RPMI8226 (cell line): Measurements from ENCODE around the gene SLC19A3.
"Not testable (repeated sequence)": the region's sequence is repeated elsewhere in the genome, so short reads cannot be mapped to it uniquely, and the experiment has no call there.

Experiments used
- DNase-seq: peaks from one replicate; pipeline ENCODE4 v3.0.0-alpha.2; 2015

SLC19A3 gene

DNA sequence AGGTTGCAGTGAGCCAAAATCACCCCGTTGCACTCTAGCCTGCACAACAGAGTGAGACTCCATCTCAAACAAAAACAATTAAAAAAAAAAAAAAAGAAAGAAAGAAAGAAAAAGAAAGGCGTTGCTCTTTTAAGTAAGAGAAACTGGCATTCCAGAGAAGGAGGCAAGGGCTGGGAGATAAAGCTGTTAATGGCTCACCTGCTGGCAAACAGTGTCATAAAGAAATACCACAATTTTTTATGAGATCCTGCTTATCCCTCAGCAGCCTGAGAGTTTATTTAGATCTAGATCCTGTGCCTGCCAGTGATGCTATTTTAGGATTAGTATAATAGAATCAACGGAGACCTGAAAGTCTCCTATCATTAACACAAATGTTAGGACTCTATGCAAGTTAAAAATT is 16.3 kb downstream of the SLC19A3 start:
- no peak for DNase-seq

DNA sequence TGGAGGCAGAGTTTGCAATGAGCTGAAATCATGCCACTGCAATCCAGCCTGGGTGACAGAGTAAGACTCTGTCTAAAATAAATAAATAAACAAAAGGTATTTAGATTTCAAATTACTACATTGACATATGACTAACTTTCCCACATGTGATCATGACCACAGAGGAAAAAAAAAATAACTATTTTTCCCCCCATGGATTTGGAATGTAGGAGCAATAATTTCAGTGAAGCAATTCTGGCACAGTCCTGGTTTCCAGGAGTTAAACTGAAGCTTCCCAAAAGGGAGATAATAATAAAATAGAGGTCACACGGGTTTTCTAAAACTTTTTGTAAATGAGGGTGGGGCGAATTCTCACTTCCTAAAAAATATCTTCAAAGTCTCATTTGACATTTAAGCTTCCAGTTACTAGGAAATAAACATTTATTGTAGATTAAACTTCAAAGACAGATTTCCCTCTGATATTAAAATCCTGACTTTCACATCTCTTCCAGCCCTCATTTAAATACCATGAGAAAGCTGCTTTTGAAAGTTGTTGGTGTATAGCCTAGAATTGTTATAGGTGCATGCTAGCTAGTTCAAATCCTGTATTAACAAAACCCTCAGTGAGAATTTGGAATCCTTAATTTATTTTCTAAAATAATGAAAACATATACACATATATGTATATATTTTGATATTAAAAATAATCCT is 20.7 kb downstream of the SLC19A3 start:
- DNase-seq, result no peak

DNA sequence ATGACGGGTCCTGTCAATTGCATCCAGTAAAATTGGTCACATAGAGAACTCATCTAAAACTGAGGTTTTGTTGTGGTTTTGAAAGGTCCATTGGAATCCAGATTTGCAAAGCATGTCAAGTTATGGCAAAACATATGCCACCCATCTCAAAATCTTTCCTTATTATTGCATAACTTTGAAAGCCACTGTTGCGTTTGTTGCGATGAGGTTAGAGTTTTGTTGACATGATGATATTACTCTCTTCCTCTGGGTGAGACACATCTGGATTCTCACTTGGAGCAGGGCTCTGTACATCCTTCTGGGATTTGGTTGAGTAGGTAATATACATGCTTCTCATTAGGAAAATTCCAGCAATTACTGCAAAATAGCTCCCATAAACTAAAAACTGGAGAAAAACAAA is 30.6 kb downstream of the SLC19A3 start:
- DNase-seq, result no peak

DNA sequence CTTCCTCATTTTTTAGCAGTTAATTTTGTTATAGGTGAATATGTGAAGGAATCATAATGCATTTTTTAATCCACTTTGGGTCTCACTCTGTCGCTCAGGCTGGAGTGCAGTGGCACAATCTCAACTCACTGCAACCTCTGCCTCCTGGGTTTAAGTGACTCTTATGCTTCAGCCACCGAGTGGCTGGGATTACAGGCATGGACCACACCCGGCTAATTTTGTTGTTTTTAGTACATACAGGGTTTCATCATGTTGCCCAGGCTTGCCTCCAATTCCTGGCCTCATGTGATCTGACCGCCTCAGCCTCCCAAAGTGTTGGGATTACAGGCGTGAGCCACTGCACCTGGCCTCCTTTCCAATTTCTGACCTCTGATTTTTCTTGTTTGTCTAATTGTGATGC is 33.6 kb downstream of the SLC19A3 start:
- DNase-seq, result no peak

DNA sequence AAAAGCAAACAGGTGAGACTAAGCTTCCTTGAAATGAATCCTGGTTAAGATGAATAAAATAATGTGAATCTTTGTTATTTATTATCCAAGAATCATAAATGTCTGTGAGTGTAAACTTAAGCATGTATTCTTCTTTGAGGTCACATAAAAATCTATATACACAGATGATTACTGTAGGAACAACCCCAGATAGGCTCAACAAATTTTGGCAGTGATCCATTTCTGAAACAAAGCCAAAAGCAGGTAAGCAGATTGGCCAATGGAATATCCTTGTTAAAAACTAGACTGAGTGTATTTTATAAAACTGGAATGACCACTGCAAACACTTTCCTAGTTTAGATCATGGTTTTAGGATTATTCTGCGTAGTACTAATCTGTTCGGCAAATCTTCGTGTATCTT is 39.9 kb downstream of the SLC19A3 start:
- no peak for DNase-seq

DNA sequence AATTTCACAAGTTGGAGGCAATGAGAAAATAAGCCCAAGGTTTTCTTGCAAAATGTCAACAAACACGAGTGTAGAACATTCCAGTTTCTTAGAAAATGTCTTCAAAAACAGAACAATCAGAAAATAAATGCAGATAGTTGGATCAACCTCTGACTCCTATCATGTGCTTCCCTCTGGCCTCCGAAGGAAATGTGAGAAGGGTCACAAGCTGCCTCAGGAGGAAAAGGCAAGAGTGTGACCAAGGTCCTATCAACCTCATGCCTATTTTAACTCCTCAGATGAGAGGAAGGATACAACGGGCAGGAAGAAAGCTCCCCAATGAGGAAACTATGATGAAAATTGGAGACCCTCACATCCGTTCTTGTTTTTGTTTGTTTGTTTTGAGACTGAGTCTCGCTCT is 43.3 kb downstream of the SLC19A3 start:
- no peak for DNase-seq

DNA sequence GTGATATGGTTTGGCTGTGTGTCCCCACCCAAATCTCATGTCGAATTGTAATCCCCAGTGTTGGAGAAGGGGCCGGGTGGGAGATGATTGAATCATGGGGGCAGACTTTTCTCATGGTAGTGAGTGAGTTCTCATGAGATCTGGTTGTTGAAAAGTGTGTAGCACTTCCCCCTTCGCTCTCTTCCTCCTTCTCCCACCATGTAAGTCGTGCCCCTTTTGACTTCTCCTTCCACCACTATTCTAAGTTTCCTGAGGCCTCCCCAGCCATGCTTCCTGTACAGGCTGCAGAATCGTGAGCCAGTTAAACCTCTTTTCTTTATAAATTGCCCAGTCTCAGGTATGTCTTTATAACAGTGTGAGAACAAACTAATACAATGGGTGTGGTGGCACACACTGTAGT is 44.2 kb downstream of the SLC19A3 start:
- DNase-seq, result not testable (repeated sequence)

DNA sequence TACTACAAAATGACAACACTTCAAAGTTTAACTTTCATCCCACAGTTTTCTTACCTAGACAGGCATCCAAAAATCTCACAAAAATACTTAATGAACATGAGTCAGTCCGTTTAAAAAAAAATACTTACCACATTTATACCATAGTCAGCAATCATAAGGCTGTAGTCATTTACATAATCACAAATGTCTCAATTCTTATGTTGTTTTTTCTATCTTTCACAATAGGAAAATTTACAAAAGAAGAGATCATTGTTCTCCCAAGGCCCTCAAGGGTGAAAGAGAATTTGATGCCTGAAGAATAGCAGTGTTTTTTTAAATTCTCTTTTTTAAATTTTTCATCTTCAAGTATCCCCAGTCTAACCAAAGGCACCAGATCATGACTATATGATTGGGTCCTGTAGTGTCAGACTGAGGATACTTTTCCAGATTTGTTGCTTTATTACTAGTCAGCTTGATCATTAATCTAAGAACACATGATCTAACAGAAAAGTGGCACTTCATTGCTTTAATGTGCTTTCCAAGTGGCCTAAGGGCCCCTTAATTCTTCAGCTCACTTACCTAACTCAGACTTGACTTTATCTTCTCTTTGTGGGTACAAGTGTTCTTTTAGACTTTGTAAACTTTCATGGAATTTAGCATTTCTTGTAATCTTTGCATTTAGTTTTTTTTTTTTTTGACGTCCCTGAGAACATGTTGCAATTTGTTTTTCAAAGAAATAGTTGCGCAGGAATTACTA is 46.5 kb downstream of the SLC19A3 start:
- no peak for DNase-seq

DNA sequence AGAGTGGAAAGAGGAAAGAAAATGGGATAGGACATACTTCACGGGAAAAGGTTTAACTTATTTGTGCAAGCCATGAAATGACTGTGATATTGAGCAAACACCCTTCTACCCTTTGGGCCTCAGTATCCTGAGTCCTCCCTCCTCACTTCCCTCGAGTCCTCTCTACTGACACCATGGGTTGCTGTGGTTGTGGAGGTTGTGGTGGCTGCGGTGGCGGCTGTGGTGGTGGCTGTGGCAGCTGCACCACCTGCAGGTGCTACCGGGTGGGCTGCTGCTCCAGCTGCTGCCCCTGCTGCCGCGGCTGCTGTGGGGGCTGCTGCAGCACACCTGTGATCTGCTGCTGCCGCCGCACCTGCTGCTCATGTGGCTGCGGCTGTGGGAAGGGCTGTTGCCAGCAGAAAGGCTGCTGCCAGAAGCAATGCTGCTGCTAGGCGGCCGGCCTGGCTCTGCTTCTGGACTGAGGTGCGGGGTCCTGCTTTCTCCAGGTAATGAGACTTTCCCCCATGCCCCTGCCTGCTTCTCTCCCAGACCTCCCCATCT is 51.1 kb downstream of the SLC19A3 start, which contains the start of gene SCYGR5:
Gene SCYGR5 (plus strand): TSS at position 174 of the 540 bp plus-strand sequence. CDS start 0 bp downstream, at position 174.
- not testable (repeated sequence) for DNase-seq

DNA sequence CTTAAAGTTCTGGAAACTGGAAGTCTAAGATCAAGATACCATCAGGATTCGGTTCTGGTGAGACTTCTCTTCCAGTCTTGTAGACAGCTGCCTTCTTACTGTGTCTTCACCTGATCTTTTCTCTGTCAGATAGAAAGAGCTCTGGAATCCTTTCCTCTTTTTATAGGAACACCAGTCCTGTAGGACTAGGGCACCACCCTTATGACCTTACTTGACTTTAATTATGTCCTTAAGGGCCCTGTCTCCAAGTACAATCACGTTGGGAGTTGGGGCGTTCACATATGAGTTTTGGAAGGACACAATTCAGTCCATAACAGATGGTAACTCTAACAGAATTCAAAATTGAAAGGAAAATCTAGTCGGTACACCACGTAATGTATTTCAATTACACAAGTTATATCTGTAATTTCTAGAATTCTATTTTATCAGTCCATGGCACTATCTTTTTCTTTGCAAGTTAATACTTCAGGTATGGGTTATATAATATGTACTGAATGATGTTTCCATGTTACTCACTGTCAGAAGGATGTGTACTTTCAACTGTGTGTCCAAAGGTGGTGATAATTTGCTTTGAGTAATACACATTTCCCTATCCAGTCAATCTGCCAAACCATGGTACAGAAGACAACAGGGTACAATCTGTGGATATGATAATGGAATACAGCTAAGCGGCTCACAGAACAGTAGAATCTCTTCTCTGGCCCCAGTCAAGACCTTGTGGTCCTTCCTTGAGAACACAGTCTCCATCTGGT is 52.5 kb downstream of the SLC19A3 start:
- DNase-seq, result no peak

DNA sequence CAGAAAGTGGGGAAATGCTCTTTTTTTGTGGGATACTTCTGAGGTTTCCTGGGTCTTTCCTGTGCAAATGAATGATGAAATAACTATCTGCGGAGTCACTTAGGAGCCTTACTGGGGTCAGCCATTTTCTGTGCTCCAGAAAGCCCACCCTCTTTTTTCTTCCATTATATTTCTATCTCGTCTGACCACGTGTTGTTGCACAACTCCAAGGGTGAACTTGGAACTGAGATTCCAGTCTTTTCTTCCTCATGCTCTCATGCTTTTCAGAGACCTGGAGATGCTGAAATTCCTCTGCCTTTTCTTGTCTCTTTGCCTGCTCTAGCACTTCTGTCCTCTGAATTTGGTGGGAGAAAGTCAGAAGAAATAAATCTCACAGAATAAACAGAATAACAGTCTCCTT is 56.0 kb downstream of the SLC19A3 start:
- DNase-seq, result no peak

DNA sequence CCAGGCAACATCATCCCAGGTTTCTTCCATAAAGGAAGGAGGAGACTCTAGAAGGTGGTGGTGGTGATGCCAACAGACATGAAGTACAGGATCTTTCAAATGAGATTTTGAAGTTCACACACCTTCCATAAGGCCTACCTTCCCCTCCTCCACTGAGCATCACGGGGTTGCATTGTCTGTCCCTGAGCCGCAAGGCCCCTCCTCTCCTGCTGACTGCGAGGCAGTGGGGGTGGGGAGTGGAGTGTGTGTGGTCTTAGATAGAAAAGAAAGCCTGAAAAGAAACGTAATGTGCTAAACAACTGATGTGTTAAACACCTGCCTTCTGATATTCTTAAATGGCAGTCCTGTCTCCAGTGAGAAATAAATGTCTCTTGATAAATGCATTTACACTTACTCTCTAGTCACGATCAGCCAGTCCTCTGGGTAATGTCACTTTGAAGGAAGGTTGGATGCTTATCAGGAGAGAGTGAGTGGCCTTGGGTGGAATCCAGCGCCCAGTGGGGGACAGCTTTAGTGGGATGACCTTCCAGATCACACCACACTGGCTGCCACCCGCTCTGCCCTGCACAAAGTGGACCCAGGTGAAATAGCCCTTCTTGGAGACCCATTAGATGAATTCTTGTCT is 56.7 kb downstream of the SLC19A3 start:
- no peak for DNase-seq

DNA sequence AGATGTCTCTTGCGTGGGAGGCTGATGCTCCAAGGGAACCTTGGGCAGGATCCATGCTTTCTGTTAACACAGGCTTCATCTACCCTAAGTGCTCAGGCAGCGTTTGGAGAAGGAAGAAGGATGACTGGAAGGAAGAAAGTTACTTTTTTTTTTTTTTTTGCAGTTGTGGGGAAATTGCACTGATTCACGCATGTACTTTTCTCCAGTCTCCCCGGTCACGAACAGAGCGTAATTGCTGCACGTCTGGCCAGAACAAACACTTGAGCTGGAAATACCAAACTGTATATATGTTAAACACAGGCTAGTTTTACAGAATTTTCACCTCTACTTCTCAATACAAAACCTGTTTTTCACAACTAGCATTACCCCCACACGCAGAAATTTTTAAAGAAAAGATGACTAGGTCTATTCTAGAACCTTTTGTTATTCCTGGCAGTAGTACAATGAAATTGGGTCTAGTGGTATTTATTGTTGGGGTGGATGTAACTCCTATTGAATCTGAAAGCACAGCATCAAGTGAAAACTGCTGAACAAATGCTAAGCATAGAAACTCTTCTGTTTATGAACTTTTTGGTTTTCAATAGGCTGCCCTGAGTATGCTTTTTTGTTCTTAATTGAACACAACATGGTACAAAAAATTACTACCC is 60.5 kb downstream of the SLC19A3 start:
- no peak for DNase-seq

DNA sequence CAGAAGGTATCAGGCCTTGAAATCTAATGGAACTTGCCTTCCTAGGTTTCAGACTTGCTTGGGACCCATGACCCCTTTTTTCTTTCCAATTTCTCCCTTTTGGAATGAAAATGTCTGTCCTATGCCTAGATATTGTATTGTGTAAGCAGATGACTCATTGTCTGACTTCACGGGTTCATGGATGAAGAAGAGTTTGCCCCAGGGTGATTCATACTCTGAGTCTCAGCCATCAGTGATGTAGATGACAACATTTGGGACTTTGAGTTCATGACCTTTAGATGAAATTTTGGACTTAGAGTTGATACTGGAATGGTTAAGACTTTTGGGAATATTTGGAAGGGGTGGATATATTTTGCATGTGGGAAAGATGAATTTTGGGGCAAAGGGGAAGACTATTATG is 62.4 kb downstream of the SLC19A3 start:
- DNase-seq, result no peak

DNA sequence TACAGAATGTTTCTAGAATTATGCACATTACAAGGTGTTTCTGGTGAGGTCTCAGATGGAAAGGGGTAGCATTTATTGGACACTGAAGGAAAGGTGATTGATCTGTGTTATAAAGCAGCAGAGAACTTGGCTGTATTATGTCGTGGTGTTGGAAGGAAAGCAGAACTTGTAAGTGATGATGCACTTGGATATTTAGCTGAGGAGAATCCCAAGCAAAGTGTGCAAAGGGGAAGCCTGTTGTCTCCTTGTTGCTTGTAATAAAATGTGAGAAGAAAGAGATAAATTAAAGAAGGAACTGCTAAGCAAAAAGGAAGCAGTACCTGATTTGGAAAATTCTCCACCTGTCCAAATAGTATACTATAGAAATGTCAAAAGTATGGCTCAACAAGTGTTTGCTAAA is 63.4 kb downstream of the SLC19A3 start:
- DNase-seq, result no peak

DNA sequence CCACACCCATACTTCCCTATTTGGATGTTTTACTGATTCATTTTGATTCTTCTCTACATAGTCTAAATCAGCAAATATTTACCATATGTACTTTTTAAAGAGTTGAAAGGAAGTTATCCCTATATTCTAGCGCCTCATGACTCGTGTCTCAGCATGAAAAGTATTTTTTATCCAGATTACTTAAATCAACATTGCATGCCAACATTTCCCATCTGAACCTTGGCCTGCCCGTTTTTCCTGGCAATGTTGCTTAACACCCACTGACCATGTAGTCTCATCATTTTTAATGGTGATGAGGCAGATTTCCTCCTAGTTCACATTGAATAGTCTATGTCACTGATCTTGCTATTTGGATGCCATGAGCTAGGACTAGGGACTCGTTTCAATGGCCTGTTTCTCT is 64.4 kb downstream of the SLC19A3 start:
- DNase-seq, result no peak

DNA sequence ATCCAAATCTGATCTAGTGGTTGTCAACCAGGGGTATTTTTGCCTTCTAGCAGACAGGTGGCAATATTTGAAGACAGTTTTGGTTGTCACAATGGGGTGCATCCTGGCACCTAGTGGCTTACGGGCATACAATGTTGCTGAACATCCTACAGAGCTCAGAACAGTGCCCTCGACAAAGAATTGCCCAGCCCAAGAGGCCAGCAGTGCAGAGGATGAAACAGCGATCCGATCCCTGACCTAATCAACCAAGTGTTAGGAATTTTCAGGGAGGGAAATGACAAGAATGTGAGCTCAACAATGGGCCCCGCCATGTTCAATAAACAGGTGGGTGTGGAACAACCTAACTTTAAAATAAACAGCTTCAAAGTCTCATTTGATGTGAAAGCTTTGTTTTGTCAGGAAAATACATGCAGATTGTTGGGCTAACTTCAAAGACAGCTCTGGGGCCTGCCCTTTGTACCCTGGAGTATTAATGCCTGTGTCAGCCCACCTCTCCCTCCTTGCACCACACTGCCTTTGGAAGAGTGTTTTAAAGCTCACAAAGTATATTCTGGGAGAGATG is 73.8 kb downstream of the SLC19A3 start:
- no peak for DNase-seq

DNA sequence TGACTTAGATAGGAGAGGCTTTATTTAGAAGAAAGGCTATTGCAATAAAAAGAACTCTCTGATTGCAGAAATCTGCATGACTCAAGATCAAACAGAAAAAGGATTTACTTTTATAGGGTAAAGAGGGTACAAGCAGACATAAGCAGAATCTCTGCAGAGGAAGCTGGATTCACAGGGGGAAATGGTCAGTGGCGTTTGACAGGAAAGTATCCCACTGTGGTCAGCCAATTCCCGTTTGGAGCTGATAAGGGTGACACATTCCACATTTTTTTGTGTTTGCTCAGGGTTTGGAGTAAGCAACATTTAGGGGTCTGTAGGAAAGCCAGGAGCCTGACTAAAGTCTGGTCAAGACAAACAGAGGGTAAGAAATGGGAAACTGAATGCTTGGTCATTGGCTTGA is 75.2 kb downstream of the SLC19A3 start:
- DNase-seq, result no peak

DNA sequence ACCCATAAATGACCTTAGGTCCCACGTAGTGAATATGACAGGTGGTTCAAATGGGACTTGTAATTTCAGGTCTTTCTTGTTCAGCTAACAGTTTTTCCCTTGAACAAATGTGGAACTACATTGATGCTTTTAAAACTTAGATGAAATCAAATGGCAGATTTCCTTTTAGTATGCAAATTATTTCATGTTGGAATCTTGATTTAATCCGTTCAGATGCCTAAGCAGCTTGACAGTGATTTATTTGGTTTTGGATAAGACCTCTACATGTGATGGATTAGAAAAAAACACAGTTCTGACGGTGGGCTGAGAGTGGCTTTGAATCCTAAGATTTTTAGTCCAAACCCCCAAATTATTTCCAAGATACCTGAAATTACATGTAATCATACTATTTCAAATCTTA is 83.6 kb downstream of the SLC19A3 start:
- no peak for DNase-seq
